K562 (cell line): ENCODE results near the gene SPIRE1. TPM values are rescaled to one million over a fixed set of nuclear protein-coding genes. Genes with fewer than 3 reads are reported as not detected.

Source experiments
- BHLHE40 ChIP-seq: IDR thresholded peaks from 2 replicates; pipeline ENCODE4 v1.6.1; 2011; ENCODE audit warnings: low read length, improper control_type of control experiment
- CSDE1 ChIP-seq, 2 experiments: fragments of 450-650 bp; IDR thresholded peaks; 2 replicates each; pipeline ENCODE4 v1.6.1; 2016; ENCODE audit warnings: mild to moderate bottlenecking in 1 of 2
- FOS ChIP-seq: IDR thresholded peaks from 3 replicates; pipeline ENCODE4 v1.6.1; 2011; ENCODE audit not compliant: insufficient read length; ENCODE audit errors: extremely low read depth
- JUNB ChIP-seq: fragments of 450-650 bp; formaldehyde crosslinking; conservative IDR thresholded peaks from 2 replicates; pipeline ENCODE4 v1.4.0; 2020; ENCODE audit warnings: mild to moderate bottlenecking
- MAZ ChIP-seq, 2 experiments: fragments of 450-650 bp in 1 of 2; sonication (generic) in 1 of 2; formaldehyde crosslinking; IDR thresholded peaks in 1 of 2; conservative IDR thresholded peaks in 1 of 2; 2 replicates each; pipeline versions ENCODE4 v1.4.0 to v1.5.0; 2020; ENCODE audit warnings: mild to moderate bottlenecking in 1 of 2, missing genetic modification reagents in 1 of 2
- POLR3G ChIP-seq: IDR thresholded peaks from 2 replicates; pipeline ENCODE4 v1.6.1; 2011; ENCODE audit not compliant: insufficient read length, insufficient replicate concordance; ENCODE audit errors: extremely low read depth
- ZNF354B ChIP-seq: fragments of 250-450 bp; sonication (Bioruptor Pico); IDR thresholded peaks from 2 replicates; pipeline ENCODE4 v1.4.0; 2020
- ZZZ3 ChIP-seq: fragments of 450-650 bp; IDR thresholded peaks from 2 replicates; pipeline ENCODE4 v1.6.1; 2016; ENCODE audit warnings: antibody characterized with exemption, mild to moderate bottlenecking, moderate library complexity
- polyA plus RNA-seq, 8 experiments: library from polyadenylated mRNA; depleted of rRNA in 4 of 8; stranded (reverse) in 5 of 8; unstranded in 3 of 8; fragments of >200 nt; fragmentation: Nextera tagmentation in 2 of 8; fragmentation: Illumina TruSeq in 1 of 8; extraction: Ambion mirVana in 2 of 8; extraction: Trizol in 1 of 8; gene quantifications; 2 replicates each; pipeline versions ENCODE4 v1.2.1 to v1.2.3, GENCODE V29; 2011 to 2014; ENCODE audit warnings: inconsistent platforms in 1 of 8, missing spikeins in 1 of 8
- total RNA-seq, 7 experiments: library from RNA; depleted of rRNA in 6 of 7; stranded (reverse); fragments of >200 nt in 6 of 7; fragmentation: Illumina TruSeq in 2 of 7; extraction: Trizol in 2 of 7; gene quantifications; 2 replicates each; pipeline versions ENCODE4 v1.2.1 to v1.2.3, GENCODE V29; 2011 to 2021; ENCODE audit warnings: low replicate concordance in 1 of 7
- TF ChIP-seq, protein P1 (sequence below), 2 experiments: IDR thresholded peaks; 2 replicates each; pipeline ENCODE4 v1.6.1; 2011; ENCODE audit warnings: borderline replicate concordance in 1 of 2, control low read depth in 1 of 2, low read depth in 1 of 2, low read length in 1 of 2, mild to moderate bottlenecking in 1 of 2, mixed read lengths in 1 of 2, moderate library complexity in 1 of 2; ENCODE audit not compliant: insufficient read depth in 1 of 2, insufficient read length in 1 of 2, poor library complexity in 1 of 2, severe bottlenecking in 1 of 2; ENCODE audit errors: extremely low read depth in 1 of 2
- TF ChIP-seq, protein P2 (sequence below): sonication (generic); formaldehyde crosslinking; IDR thresholded peaks from 2 replicates; pipeline ENCODE4 v1.8.1; 2022; ENCODE audit warnings: missing genetic modification reagents
- TF ChIP-seq, protein P3 (sequence below), 3 experiments: fragments of 200-800 bp in 1 of 3; fragments of 250-450 bp in 1 of 3; fragments of 450-650 bp in 1 of 3; sonication (Bioruptor Pico) in 1 of 3; sonication (Bioruptor generic) in 1 of 3; formaldehyde crosslinking in 1 of 3; IDR thresholded peaks; 2 replicates each; pipeline versions ENCODE4 v1.6.1 to v1.8.0; 2016 to 2022; ENCODE audit warnings: mild to moderate bottlenecking in 2 of 3, missing genetic modification characterization in 2 of 3, missing compliant biosample characterization in 1 of 3, moderate library complexity in 1 of 3
- TF ChIP-seq, protein P4 (sequence below): fragments of 250-450 bp; sonication (Bioruptor Pico); IDR thresholded peaks from 2 replicates; pipeline ENCODE4 v1.5.0; 2021; ENCODE audit warnings: mild to moderate bottlenecking, moderate library complexity
- TF ChIP-seq, protein P5 (sequence below): fragments of 250-450 bp; sonication (Bioruptor Pico); IDR thresholded peaks from 2 replicates; pipeline ENCODE4 v1.4.0; 2020; ENCODE audit warnings: mild to moderate bottlenecking, moderate library complexity, borderline replicate concordance

Gene SPIRE1
- total and polyA plus RNA-seq, 9 of the 15 experiments (the other 6 are each of a cell fraction or from before 2014, with no cell fraction given), result 2.9 to 14.0 (median 10.2) TPM

DNA sequence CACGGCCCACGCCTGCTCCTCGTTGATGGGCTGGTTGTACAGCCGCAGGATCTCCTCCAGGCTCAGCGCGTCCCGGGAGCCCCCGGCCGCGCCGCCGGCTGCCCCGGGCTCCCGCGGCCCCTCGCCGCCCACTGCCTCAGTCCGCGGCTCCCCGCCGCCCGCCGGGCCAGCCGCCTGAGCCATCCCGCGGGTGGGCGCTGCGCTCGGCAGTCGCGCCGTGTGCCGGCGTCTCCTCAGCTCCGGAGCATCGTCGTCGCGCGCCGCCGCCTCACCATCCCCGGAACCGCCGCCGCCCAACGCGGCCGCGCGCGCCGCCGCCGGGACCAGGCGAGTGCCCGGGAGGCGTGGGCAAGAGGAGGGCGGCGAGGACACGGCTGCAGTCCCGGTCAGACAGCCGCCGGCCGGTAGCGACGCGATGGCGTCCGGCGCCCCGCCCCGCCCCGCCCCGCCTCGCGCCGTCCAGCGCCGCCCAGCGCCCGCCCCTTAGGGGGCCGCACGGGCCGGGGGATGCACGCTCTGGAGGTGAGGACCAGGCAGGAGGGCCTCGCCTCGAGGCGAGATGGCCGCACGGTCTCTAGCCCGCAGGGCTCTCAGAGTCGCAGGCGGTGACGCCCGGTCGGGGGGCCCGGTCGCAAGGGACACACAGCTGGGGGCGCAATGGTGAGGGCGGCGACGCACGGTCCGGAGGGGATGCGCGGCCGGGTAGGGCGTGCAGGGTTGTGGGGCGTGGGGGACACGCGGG, at the start of gene SPIRE1 (continued):
- TF ChIP-seq, protein P1, sequence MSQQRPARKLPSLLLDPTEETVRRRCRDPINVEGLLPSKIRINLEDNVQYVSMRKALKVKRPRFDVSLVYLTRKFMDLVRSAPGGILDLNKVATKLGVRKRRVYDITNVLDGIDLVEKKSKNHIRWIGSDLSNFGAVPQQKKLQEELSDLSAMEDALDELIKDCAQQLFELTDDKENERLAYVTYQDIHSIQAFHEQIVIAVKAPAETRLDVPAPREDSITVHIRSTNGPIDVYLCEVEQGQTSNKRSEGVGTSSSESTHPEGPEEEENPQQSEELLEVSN (IDR thresholded peaks at IDR 0.05; ENCODE audit: borderline replicate concordance in 1 of 2, extremely low read depth in 1 of 2, insufficient read depth in 1 of 2, insufficient read length in 1 of 2, low read depth in 1 of 2, low read length in 1 of 2, poor library complexity in 1 of 2, severe bottlenecking in 1 of 2), result peak; percentile 18 to 30
- TF ChIP-seq ZZZ3 (no peak), CSDE1 (IDR thresholded peaks at IDR 0.05) (no peak), JUNB (CRISPR knock-in tag) (no peak), BHLHE40 (peak; percentile 33; the same call in 1 of the 2 replicates), MAZ (CRISPR knock-in tag; conservative IDR thresholded peaks at IDR 0.05 in 1 of 2, IDR thresholded peaks at IDR 0.05 in 1 of 2) (0 out of 4 replicates have a peak, but pooled peaks of 1 of the 2 experiments have one; percentile 14), ZNF354B (CRISPR knock-in tag) (no peak), POLR3G (no peak), FOS (no peak)
- TF ChIP-seq, protein P2, sequence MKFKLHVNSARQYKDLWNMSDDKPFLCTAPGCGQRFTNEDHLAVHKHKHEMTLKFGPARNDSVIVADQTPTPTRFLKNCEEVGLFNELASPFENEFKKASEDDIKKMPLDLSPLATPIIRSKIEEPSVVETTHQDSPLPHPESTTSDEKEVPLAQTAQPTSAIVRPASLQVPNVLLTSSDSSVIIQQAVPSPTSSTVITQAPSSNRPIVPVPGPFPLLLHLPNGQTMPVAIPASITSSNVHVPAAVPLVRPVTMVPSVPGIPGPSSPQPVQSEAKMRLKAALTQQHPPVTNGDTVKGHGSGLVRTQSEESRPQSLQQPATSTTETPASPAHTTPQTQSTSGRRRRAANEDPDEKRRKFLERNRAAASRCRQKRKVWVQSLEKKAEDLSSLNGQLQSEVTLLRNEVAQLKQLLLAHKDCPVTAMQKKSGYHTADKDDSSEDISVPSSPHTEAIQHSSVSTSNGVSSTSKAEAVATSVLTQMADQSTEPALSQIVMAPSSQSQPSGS (CRISPR knock-in tag), result no peak
- TF ChIP-seq, protein P3, sequence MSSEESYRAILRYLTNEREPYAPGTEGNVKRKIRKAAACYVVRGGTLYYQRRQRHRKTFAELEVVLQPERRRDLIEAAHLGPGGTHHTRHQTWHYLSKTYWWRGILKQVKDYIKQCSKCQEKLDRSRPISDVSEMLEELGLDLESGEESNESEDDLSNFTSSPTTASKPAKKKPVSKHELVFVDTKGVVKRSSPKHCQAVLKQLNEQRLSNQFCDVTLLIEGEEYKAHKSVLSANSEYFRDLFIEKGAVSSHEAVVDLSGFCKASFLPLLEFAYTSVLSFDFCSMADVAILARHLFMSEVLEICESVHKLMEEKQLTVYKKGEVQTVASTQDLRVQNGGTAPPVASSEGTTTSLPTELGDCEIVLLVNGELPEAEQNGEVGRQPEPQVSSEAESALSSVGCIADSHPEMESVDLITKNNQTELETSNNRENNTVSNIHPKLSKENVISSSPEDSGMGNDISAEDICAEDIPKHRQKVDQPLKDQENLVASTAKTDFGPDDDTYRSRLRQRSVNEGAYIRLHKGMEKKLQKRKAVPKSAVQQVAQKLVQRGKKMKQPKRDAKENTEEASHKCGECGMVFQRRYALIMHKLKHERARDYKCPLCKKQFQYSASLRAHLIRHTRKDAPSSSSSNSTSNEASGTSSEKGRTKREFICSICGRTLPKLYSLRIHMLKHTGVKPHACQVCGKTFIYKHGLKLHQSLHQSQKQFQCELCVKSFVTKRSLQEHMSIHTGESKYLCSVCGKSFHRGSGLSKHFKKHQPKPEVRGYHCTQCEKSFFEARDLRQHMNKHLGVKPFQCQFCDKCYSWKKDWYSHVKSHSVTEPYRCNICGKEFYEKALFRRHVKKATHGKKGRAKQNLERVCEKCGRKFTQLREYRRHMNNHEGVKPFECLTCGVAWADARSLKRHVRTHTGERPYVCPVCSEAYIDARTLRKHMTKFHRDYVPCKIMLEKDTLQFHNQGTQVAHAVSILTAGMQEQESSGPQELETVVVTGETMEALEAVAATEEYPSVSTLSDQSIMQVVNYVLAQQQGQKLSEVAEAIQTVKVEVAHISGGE (CRISPR knock-in tag; IDR thresholded peaks at IDR 0.05), result no peak
- TF ChIP-seq, protein P4, sequence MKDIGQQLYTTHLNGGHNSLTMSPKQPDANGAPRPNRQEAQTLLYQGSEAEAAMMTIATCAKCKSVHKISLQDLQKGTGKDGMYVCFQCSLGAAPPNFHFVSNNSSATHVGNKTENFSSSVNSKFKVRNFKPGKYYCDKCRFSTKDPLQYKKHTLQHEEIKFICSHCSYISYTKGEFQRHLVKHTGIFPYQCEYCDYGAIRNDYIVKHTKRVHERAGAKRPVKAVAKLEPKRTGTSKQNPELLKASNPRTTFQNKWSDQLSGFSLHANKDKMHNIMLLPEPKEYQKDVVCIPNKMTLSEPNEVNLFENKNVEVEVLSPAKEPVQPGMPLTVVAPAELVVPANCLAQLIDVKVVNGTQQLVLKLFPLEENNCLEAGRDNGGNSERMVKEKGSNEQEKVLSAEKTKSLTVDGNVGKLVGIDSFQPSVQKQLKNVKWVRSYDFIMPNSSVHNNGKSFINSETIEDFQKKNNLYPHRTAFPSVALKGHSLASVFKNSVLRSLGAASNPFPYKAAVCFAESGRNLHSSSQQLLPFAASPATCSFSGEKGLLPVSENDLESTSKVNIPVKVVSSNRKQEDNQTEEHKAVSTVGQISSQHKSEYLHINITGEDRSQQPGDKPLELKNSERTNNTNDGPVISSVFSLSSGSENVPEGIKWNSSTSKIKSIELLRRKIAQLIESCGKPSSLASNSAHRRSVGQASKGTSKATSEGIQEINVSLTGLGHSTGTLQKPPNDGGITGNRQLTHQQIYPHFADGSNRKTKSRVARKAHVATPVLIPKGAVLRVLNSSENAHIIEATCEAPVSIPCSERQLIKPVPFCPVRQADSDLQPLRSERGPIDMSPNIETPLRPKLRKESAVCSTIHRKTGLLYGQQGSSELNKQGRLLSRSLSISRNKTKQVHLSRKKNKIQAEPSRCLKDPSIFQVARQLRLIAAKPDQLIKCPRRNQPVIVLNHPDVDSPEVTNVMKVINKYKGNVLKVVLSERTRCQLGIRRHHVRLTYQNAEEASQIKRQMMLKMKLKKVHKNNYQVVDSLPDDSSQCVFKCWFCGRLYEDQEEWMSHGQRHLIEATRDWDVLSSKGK, result no peak
- TF ChIP-seq, protein P5, sequence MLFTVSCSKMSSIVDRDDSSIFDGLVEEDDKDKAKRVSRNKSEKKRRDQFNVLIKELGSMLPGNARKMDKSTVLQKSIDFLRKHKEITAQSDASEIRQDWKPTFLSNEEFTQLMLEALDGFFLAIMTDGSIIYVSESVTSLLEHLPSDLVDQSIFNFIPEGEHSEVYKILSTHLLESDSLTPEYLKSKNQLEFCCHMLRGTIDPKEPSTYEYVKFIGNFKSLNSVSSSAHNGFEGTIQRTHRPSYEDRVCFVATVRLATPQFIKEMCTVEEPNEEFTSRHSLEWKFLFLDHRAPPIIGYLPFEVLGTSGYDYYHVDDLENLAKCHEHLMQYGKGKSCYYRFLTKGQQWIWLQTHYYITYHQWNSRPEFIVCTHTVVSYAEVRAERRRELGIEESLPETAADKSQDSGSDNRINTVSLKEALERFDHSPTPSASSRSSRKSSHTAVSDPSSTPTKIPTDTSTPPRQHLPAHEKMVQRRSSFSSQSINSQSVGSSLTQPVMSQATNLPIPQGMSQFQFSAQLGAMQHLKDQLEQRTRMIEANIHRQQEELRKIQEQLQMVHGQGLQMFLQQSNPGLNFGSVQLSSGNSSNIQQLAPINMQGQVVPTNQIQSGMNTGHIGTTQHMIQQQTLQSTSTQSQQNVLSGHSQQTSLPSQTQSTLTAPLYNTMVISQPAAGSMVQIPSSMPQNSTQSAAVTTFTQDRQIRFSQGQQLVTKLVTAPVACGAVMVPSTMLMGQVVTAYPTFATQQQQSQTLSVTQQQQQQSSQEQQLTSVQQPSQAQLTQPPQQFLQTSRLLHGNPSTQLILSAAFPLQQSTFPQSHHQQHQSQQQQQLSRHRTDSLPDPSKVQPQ, result no peak
